ENCODE measurements around the gene FADS3. TPM values are rescaled to one million over a fixed set of nuclear protein-coding genes. Genes with fewer than 3 reads are reported as not detected.

The FADS3 gene
- total and polyA plus RNA-seq, 2 donors (not counting 3 experiments of a cell fraction or from before 2014, with no cell fraction given) = 216 to 346 TPM

GRCh38 chr11:61901397-61901796 lies 10.1 kb upstream of the FADS3 start:
- H3K9ac ChIP-seq (replicated peaks; ENCODE audit: extremely low read depth, insufficient read depth, low read length) = no peak overlapping the region
- DNase-seq (ENCODE audit: low read depth, low spot score) (no peak), FAIRE-seq (no peak)
- H3K79me2 ChIP-seq (ENCODE audit: control insufficient read depth, insufficient read depth, low read length) = no peaks in the 10 kb centered on the region
- H3K9me3 ChIP-seq (replicated peaks; ENCODE audit: control insufficient read depth, insufficient read depth, low read length) = no peaks in the 10 kb centered on the region
- no peak for TF ChIP-seq FOS (IDR thresholded peaks at IDR 0.05; ENCODE audit: borderline replicate concordance, insufficient read depth, low read length)
- no peak for TF ChIP-seq GATA2 (IDR thresholded peaks at IDR 0.05; ENCODE audit: insufficient read depth, insufficient read length, low read depth, low read length)
- H3K9me1 ChIP-seq (replicated peaks; ENCODE audit: control insufficient read depth, extremely low read depth, insufficient read depth, low read length) = no peaks in the 10 kb centered on the region
- intact Hi-C loops (cut with micrococcal nuclease) = no loop called here
- no peaks in the 10 kb centered on the region for H3K27me3 ChIP-seq (ENCODE audit: control insufficient read depth in 2 of 2, insufficient read depth in 2 of 2, low read length in 2 of 2)
- no peaks in the 10 kb centered on the region for H4K20me1 ChIP-seq (replicated peaks; ENCODE audit: control insufficient read depth, extremely low read depth, insufficient read depth, low read length)
- dilution Hi-C loops (cut with MboI; ENCODE audit: extremely low pct_ligation_motif_present, low sequenced_read_pairs) = no loop called here
- H3K4me3 ChIP-seq (replicated peaks in 1 of 3; ENCODE audit: insufficient read depth in 1 of 3, low read depth in 1 of 3, low read length in 3 of 3) = no peak overlapping the region
- H3K4me2 ChIP-seq (ENCODE audit: insufficient read depth, low read length) = no peak overlapping the region
- H3K27ac ChIP-seq (ENCODE audit: insufficient read depth, low read depth, low read length) = no peak overlapping the region
- POLR2A ChIA-PET = no interaction called here
- CTCF ChIA-PET = interaction anchor here (9.2 to 16.0 kb wide), 4 partner anchors 29 to 207 kb away, joined by 127 to 416 read pairs (median 298); no protein-coding TSS in a partner anchor
- H3K4me1 ChIP-seq (ENCODE audit: control insufficient read depth, extremely low read depth, insufficient read depth, low read length) = no peaks in the 10 kb centered on the region
- no peak overlapping the region for H2AFZ ChIP-seq (ENCODE audit: low read depth, low read length)
- BruUV-seq (replicated peaks) = no TSS peak
- H3K36me3 ChIP-seq (ENCODE audit: control insufficient read depth in 2 of 2, extremely low read depth in 1 of 2, insufficient read depth in 2 of 2, low read length in 2 of 2) = no peaks in the 10 kb centered on the region

DNA sequence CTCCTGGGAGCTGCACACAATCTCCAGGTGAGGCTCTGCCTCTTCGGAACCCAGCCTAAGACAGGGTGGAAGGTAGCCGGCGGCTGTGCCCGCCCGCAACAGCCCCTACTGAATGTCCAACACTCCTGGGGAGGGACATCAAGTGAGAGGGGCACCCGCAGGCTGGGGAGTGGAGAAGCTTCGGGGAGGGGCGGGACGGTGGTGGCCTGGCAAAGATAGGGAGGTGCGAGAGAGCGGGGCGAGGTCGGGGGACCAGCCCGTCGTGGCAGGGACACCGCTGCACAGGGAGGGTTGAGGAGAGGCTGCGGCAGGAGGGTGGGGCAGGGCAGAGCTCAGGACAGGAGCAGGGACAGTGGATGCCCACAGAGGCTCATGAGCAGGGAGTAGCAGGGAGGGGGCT lies 8.9 kb upstream of the FADS3 start:
- TF ChIP-seq FOS (IDR thresholded peaks at IDR 0.05; ENCODE audit: borderline replicate concordance, insufficient read depth, low read length) (no peak), MAX (IDR thresholded peaks at IDR 0.05; ENCODE audit: insufficient read depth, insufficient read length) (no peak), POLR2AphosphoS5 (IDR thresholded peaks at IDR 0.05; ENCODE audit: insufficient read depth, low read depth, low read length) (no peak), EZH2 (IDR thresholded peaks at IDR 0.05; ENCODE audit: borderline replicate concordance, low read depth, low read length, severe bottlenecking) (no peak), JUN (IDR thresholded peaks at IDR 0.05; ENCODE audit: borderline replicate concordance, insufficient read depth, insufficient read length, low read depth) (no peak), GATA2 (IDR thresholded peaks at IDR 0.05; ENCODE audit: insufficient read depth, insufficient read length, low read depth, low read length) (no peak), POLR2A (IDR thresholded peaks at IDR 0.05; ENCODE audit: low read depth, low read length) (no peak)
- intact Hi-C loops (cut with micrococcal nuclease) (no loop called here), dilution Hi-C loops (cut with MboI; ENCODE audit: extremely low pct_ligation_motif_present, low sequenced_read_pairs) (no loop called here)
- no peaks in the 10 kb centered on the region for H4K20me1 ChIP-seq (replicated peaks; ENCODE audit: control insufficient read depth, extremely low read depth, insufficient read depth, low read length)
- H3K27me3 ChIP-seq (ENCODE audit: control insufficient read depth in 2 of 2, insufficient read depth in 2 of 2, low read length in 2 of 2) = no peaks in the 10 kb centered on the region
- no peaks in the 10 kb centered on the region for H3K79me2 ChIP-seq (ENCODE audit: control insufficient read depth, insufficient read depth, low read length)
- H3K27ac ChIP-seq (ENCODE audit: insufficient read depth, low read depth, low read length) = no peak overlapping the region
- no peaks in the 10 kb centered on the region for H3K9me3 ChIP-seq (replicated peaks; ENCODE audit: control insufficient read depth, insufficient read depth, low read length)
- BruUV-seq (replicated peaks) = no TSS peak
- no peaks in the 10 kb centered on the region for H3K36me3 ChIP-seq (ENCODE audit: control insufficient read depth in 2 of 2, extremely low read depth in 1 of 2, insufficient read depth in 2 of 2, low read length in 2 of 2)
- ChIA-PET POLR2A (interaction anchor here (0.6 kb wide), 1 partner anchor 23 kb away, joined by 4 read pairs; no protein-coding TSS in a partner anchor), CTCF (interaction anchor here (1.1 to 16.0 kb wide), 15 partner anchors 8 to 209 kb away, joined by 3 to 416 read pairs (median 12); no protein-coding TSS in a partner anchor)
- H3K4me1 ChIP-seq (ENCODE audit: control insufficient read depth, extremely low read depth, insufficient read depth, low read length) = no peaks in the 10 kb centered on the region
- H3K9me1 ChIP-seq (replicated peaks; ENCODE audit: control insufficient read depth, extremely low read depth, insufficient read depth, low read length) = no peaks in the 10 kb centered on the region
- FAIRE-seq = no peak
- no peak overlapping the region for H2AFZ ChIP-seq (ENCODE audit: low read depth, low read length)
- H3K9ac ChIP-seq (replicated peaks; ENCODE audit: extremely low read depth, insufficient read depth, low read length) = no peak overlapping the region
- DNase-seq (ENCODE audit: low read depth, low spot score) = no peak
- H3K4me2 ChIP-seq (ENCODE audit: insufficient read depth, low read length) = no peak overlapping the region
- no peak overlapping the region for H3K4me3 ChIP-seq (replicated peaks in 1 of 3; ENCODE audit: insufficient read depth in 1 of 3, low read depth in 1 of 3, low read length in 3 of 3)
